ENCODE results near the gene RESP18.
"Not testable (repeated sequence)": the region's sequence is repeated elsewhere in the genome, so short reads cannot be mapped to it uniquely, and the experiment has no call there.

The RESP18 gene

DNA sequence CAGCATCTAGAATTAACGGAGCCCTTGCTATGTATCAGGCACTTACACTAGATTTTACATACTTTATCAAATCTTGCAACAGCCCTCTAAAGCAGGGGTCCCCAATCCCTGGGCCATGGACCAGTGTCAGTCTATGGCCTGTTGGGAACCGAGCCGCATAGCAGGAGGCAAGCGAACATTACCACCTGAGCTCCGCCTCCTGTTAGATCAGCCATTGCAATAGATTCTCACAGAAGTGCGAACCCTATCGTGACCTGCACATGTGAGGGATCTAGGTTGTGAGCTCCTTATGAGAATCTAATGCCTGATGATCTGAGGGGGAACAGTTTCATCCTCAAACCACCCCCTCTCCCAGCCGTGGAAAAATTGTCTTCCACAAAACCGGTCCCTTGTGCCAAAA, 39.9 kb downstream of the RESP18 start:
- DNase-seq (ENCODE audit: low read depth in 2 of 2) = no peak

DNA sequence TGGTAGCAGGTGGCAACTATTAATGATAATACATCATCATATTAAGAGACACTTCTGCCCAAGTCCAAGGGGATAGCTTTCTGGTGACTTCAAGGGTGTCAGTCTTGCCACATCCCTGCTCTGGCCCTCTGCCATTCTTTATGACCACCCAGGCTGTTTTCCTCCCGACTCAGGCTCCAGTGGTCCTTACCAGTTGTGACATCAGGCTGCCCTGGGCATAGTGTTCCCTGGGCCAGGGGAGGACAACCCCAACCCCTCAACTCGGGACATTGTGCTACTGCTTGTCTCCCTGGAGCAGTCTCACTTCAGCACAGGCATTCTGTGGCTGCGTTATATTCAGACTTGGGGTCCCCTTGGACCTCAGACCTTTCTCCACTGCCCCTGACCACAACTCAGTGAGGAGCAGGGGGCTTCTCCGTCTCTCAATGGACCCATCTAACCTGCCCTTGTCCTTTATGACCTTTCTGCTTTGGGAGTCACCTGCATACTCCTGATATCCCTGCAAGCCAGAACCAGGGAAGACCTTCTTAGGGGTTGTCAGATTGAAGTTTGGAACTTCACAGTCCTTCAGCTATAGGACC, 40.5 kb downstream of the RESP18 start:
- DNase-seq (ENCODE audit: low read depth in 2 of 2) = no peak

DNA sequence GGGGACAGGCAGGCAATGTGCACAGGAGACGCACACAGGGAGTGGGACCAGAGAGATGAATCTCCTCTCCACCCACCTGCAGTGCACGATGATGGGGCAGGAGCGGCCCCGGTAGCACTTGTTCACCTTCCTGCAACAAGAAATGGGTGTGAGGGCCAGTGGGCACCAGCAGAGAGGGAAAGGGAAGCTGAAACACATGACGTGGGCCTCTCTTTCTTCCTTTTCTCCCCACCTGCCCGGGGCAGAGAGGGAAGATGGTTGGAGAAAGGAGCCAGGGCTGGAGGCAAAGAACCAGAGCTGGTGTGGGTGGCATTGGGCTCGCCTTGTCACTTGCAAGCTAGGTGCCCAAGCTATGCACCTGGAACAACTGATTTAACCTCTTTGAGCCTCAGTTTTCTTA, 41.1 kb downstream of the RESP18 start:
- no peak for DNase-seq (ENCODE audit: low read depth in 2 of 2)

DNA sequence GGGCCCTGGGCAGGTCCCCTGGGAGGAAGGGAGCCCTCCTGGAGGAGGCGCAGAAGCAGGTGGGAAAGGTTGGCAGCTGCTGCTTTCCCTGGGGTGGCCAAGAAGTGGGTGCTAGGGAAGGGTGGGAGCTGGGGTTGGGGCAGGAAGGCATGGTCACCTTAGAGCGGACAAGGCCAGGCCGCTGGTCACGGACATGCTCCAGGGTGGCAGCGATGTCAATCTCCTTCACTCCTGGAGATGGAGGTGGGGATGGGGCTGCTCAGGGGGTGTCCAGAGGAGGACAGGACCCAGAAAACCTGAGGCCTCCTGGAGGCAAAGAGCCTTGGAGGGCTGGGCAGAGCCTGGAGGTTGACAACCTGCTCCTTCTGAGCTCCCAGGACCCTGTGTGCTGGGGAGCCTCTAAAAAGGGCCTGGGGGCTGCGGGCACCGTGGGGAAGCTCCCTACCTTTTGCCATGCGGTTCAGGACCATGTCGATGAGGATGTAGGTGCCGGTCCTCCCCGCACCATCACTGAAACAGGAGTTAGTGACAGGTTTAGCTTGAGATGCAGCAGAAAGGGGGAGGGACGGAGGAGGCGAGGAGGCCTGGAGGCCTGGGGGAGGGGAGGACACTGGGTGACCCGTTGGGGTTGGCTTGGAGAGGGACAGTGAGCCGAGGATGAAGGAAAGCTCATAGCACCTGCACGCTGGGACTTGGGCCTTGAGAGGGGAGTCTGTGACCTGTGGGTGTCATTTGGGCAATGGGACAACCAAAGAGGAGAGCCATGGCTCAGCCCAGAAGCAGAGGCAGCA, 42.0 kb downstream of the RESP18 start:
- no peak for DNase-seq (ENCODE audit: low read depth in 2 of 2)

DNA sequence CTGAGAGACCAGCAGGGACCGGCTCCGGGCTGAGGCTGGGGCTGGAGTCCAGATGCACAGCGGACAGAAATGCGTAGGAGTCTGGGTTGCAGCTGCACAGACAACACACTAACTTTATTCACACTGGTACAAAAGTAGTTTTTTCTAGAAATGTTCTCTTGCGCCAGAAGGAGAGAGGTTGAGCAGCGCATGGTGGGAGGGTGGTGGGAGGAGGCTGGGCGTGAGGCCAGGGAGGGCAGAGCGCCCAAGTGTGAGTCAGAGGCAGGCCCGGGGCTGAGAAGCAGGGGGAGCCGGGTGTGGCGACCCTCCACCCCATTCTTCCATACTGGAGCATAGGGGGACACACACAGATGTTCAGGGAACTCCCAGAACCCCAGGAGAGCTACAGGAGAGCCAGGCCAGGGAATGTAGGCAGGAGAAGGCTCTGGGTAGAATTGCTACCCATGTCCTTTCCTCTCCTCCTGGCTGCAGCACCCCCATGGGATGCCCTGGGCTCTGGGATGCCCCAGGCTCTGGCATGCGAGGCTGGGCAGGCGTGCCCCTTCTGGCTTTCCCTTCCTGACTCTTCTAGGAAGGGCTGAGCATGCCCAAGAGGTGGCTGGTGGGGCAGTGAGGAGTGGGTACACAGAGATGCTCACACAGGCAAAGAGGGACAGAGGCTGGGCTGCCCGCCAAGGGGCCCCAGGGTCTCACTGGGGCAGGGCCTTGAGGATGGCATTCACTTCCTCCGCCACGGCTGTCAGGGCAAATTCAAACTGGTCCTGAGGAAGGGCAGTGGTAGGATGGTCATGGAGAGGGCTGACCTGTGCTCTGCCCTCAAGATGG, 42.8 kb downstream of the RESP18 start:
- DNase-seq (ENCODE audit: low read depth in 2 of 2) = no peak

DNA sequence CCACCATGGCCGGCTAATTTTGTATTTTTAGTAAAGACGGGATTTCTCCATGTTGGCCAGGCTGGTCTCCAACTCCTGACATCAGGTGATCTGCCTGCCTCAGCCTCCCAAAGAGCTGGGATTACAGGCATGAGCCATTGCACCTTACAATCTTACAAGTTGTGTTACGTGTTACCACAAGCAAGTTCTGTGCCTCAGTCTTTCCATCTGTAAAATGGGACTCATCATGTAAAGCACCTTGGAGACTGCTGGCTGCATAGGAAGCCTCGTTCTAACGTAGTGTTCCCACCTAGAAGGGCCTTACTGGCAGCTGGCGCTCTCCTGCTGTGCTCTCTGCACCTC, 43.4 kb downstream of the RESP18 start:
- no peak for DNase-seq (ENCODE audit: low read depth in 2 of 2)

DNA sequence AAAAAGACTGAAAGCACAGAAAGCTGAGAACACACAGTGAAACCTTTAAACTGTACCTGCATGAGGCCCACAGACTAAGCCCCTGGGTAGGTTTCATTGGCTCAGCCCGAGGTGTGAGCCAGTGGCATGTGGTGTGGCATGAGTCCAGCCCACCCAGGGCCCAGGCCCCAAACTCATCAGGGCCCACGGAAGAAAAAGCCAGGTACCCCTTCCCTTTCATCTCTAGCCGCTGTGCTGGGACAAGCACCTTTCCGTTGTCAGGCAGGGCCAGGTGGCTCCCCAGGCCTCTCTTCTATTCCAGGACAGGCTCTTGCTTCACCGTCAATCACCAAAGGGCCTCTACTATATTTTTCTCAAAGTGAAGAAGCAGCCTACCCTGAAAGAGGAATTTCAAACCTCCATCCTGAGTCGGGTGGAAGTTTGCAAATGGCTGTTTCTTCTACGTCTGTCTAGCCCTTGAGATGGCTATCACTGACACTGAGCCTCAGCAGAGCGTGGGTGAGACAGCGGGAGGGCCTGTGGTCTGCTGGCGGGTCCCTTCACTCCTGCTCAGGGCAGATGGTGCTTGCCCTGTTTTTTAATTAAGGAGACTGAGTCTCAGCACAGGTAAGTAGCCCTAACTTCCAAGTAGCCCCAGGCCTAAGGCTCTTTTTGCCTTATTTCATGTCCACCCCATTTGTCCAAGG, 44.8 kb downstream of the RESP18 start:
- no peak for DNase-seq (ENCODE audit: low read depth in 2 of 2)

DNA sequence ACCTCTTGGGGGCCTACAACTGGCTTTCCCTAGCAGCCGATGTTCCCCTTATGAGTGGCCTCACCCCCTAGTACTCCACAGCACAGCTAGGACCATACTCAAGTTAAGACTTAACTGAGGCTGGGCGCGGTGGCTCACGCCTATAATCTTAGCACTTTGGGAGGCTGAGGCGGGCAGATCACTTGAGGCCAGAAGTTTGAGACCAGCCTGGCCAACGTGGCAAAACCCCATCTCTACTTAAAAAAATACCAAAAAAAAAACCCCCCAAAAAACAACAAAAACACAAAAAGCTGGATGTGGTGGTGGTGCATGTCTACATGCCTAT, 45.5 kb downstream of the RESP18 start:
- DNase-seq (ENCODE audit: low read depth in 2 of 2) = not testable (repeated sequence)

DNA sequence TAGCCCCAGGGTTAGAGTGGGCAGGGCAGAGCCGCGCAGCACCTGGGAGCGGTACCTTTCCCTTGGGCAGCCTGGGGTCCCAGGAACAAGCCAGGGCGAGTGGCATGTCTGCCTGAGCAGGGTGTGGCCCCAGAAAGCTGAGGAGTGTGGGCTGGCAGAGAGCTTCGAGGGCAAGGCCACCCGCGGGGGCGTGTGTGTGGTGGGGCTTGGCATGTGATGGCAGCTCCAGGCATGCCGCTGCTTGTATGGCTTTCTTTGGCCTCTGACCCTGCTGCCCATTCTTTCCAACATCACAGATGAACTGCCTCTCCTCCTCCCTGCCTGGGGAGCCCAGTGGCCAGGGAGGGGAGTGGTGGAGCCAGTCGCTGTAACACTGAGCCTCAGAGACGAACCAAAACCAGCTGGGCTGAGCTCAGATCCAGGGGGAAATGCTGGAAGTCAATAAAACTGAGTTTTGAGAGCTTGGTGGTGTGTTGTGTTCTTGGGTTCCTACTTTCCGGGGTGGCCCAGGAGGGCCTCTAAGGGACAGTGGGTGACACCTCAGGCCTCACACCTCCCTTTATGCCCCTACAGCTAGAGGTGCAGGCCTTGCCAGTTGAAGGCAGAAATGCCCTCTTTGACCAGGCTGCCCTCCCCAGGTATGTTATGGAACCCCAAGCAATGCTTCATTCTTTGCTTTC, 46.0 kb downstream of the RESP18 start:
- no peak for DNase-seq (ENCODE audit: low read depth in 2 of 2)

DNA sequence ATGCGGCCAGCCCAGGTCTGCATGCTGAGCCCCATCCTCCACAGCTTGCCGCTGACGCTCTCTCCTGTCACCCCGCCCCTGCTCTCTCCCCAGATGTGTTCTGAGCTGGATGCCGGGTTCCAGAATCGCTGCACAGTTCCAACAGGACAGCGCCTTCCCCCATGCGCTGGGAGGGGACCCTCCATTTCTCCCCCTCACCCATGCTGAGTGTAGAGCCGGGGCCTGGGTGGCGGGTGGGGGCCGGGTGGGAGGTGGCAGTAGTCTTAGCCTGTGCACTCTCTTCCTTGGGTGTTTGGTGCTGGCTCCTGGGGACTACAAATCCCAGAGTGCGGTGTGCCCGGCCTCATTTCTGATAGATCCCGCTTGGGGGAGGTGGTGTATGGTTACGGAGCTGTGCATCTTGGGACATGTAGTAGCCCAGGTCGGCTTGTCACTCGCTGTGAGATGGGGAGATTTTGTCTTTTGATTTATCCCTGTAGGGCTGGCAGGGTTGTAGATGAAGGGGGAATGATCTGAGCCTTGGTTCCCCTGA, 46.6 kb downstream of the RESP18 start:
- DNase-seq (ENCODE audit: low read depth in 2 of 2) = no peak

DNA sequence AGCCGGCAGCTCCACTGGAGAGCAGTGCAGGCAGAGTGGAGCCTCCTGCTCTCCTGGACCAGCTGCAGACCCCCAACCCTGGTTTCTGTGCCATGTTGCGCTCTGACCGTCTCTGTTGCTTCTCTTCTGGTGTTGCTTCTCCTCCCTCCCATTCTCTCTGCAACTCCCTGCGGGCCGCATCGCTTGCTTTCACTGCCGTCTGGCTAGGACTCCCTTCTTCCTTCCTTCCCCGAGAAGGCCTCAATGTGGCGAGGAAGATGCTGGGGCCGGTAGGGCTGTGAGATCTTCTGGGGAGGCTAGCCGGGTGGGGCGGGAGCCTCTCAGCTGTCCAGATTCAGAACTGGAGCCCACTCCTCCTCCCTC, 47.2 kb downstream of the RESP18 start:
- no peak for DNase-seq (ENCODE audit: low read depth in 2 of 2)

DNA sequence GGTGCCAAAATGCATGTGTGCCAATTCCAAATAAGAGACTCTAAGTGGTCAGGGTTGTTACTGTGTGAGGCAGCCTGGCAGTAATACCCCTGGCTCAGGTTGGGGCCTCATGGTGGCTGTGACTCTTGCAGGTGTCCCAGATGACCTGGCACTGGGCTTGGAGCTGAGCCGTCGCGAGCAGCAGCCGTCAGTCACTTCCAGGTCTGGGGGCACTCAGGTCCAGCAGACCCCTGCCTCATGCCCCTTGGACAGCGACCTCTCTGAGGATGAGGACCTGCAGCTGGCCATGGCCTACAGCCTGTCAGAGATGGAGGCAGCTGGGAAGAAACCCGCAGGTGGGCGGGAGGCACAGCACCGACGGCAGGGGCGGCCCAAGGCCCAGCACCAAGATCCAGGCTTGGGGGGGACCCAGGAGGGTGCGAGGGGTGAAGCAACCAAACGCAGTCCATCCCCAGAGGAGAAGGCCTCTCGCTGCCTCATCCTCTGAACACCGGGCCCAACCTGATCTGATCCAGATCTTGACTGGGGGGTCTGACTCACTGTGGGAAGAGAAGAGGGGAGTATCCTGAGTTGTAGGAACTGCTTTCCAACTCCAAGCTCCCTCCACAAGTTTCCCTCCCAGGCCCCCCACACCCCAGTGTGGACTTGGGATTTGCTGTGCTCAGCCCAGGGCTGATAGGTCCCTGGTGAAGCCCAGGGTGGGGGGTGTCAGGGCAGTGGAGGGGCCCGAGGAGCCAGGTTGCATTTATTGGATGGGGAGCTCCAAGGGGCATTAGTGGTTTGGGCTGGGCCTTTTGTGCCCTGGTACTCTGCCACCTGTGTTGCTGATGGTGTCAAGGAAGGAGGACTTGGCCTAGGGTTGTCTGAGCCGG, 47.8 kb downstream of the RESP18 start:
- no peak for DNase-seq (ENCODE audit: low read depth in 2 of 2)

DNA sequence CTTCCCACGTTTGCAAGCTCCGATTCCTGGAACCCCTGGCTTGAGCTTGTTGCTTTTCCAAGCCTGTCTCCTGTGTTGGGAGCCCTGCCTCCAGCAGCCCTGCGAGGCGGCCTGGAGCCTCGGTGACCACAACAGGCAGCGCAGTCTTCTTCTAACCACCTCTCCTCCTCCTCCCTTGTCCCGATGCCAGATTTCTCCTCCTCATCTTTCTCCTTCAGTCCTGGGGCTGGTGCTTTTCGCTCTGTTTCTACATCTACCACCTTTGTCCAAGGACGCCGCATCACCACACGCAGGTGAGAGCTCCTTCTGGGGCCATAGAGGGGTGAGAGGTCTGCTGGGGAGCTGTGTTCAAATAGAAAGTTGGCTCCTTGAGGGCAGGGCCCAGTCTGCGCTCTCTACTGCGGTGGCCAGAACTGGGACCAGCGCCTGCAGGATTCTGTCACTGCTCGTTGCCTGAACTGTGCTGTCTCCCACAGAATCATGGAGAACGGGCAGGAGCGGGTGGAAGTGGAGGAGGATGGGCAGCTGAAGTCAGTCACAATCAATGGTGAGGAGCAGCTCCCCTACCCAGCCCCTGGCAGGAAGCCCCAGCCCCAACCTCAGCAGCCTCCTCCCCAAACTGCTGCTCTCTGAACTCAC, 49.5 kb downstream of the RESP18 start:
- no peak for DNase-seq (ENCODE audit: low read depth in 2 of 2)

DNA sequence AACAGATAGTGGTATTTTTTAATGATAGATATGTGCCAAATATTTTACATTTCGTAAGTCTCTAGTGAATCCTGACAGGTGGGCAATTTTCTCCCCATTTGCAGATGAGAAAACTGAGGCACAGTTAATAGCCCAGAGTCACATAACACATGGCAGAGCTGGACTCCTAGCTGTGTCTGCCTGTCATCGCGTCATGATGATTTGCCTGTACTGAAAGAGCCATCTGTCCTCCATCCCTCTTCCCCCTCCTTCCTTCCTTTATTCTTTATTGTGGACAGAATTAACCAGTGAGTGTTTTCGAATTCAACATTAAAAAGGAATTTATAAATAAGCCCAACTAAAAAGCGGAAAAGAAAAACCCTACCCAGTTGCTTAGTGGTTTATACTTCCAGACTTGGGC, 50.2 kb downstream of the RESP18 start:
- no peak for DNase-seq (ENCODE audit: low read depth in 2 of 2)

DNA sequence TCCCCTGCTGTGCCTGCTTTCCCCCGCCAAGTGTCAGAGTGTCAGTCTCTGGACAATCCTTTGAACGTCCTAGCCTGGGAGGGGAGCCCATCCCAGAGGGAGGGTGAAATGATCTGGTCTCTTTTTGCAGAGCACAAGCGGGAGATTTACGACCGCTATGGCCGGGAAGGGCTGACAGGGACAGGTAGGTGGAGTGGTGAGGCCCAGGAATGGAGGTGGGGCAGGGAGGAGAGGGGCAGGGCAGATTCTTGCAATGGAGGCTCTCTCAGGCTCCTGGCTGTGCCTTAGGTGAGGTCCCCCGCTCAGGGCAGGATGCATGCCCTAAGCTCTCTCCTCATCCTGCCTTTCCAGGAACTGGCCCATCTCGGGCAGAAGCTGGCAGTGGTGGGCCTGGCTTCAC, 51.0 kb downstream of the RESP18 start:
- no peak for DNase-seq (ENCODE audit: low read depth in 2 of 2)

DNA sequence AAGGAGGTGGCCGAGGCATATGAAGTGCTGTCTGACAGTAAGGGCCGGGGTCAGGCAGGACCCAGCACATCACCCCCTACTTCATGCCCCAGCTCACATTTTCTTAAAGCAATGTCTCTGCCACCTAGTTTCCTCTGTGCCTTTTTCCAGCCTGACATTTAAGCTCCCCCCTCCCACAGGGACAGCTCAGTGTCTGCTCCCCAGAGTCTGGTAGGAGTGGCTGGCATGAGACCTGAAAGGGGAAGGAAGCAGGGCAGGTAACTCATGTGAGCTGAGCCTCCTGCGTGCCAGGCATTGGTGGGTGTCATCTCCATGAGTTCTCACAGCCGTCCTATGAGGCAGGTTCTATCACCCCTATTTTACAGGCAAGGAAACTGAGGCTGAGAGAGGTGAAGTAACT, 51.9 kb downstream of the RESP18 start:
- DNase-seq (ENCODE audit: low read depth in 2 of 2) = no peak

DNA sequence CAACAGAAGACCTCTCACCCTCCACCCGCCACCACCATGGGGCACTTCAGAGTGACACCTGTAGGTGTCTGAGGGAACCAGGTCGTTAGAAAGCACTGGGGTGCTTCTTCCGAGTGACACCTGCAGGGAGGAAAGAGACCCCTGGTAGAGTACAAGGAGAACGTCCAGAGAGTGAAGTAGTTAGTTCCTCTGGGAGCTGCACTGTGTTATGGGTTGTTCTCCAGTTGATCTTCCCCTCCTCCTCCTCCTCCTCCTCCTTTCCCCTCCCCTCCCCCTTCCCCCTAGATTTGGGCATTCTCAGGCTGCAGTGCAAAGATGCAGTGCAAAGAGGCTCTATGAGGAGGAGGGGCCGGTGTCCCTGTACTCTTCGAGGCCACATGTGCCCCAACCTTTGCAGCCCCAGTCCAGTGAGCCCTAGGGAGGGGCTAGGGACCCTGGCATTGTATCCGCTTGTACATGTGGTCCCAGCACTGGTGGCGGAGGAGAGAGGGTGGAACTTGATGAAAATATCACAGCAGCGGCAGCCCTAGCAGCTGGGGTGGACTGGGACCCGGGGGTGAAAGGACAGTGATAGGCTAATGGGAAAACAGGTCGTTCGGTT, 52.5 kb downstream of the RESP18 start:
- no peak for DNase-seq (ENCODE audit: low read depth in 2 of 2)

DNA sequence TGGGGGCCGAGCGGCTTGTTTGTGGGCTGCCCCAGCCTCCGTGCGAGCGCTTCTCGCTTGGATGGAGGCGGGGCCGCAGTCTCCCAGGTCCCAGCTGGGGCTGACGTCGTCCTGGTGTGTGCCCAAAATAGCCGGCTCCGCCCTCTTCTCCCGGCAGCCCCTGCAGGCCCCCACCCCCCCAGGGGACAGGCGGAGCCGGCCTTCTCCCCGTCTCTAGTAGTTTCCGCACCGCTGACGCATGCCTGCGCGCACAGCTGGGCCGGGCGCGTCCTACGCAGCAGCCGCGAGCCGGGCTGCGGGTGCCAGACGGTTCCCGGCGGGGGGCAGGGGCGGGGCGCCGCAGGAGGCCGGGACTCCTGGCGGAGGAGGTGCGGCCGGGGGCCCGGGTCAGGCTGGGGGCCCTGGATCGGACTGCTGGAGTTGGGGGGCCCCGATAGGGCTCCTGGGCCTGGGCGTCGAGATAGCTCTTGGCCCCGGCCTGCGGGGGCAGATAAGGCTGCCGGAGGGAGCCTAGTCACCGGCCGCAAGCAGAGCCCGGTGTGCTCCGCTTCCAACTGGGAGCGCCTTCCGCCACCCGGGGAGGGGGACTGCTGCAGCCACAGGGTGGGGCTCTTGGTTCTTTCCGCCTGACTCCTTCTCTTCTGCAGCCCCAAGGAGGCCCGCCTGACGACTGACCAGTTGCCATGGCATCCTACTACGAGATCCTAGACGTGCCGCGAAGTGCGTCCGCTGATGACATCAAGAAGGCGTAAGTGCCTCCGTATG, 53.2 kb downstream of the RESP18 start, which contains the start of gene DNAJB2:
DNAJB2 (plus strand) TSS at position 216 of the 765 bp plus-strand sequence; CDS start at position 684, 468 bp downstream.
- peak; percentile 99 to 100 for DNase-seq (ENCODE audit: low read depth in 2 of 2)

DNA sequence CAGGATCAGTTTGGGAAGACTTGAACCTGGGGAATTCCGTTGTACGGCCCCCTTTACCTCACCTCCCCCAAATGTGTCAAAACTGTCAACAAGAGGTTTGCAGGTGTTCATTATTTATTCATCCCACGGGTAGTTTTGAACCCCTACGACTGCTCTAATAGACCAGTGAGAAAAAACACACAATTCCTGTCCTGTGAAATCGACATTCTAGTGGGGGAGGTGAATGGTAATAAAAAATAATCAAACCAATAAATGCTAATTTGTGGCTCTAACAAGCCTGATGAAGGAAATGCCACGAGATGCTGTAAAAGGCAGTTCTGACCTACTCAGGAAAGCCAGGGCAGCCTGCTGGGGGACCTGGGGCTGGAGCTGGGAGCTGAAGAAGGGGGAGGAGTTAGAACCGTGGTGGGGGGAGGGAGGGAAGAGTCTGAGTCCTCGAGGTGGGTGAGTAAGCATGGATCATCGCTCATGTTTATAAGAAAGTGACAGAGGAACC, 53.8 kb downstream of the RESP18 start:
- no peak for DNase-seq (ENCODE audit: low read depth in 2 of 2)
